NK-92 treated with Interleukin-12 subunit alpha and Interleukin-12 subunit beta, amount 100 ng/mL, for 24 hours (cell line): ENCODE results near the gene LLCFC1.

ENCODE experiments used
- DNase-seq: peaks from one replicate; lab custom pipeline; 2025; lab: John Stamatoyannopoulos, UW

The LLCFC1 gene

DNA sequence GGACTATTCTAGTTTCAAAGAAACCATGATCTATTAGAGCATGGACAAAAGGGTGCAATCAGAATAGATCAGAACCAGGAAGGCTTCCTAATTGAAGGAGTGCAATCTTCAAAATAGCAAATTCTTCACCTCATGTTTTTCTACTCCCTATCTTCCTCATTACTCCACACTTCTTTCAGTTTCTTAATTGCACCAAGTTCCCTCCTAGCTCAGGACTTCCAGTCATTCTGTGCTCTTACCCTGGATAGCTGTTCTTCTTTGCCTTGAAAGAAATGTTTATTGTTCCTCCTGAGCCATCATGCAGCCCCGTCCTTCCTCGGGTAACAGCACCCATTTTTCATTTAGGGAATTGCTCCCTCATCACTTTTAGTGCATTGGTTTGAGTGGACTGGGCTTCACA is 28.8 kb upstream of the LLCFC1 start:
- no peak for DNase-seq

DNA sequence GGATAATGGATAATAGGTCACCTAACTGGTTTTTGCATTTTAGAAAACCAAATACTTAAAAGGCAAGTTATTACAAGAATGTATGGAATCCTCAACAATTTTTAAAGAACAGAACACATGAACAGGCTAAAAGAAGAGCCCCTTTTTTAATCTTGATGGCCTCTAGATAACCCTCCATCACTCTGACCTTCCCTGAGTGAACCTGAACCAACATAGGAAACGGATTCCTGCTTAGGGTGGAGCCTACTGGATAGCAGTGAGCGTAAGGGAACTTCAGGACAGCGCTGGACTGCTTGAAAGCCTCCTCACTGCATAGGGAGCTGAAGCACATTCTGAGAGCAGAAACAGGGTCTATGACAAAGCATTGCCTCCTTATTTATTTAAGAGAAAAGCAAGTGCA is 26.2 kb upstream of the LLCFC1 start:
- DNase-seq, result no peak

DNA sequence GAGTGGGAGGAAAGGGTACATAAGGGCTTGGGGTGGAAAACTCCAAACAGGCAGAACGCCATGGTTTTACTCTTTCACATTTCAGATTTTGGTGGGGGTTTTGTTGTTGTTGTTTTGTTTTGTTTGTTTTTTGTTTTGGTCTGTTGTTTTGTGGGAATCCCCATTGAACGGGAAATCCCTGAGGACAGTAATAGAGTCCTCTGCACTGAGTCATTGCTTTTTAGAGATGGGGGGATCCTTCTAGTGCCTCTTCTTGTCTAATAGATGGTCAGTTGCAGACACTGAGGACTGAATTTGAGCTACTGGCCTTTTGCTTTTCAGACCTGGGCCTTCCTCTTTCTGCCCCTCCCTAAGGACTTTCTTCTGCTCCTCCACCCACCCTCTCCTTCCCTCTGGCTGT is 25.7 kb upstream of the LLCFC1 start:
- DNase-seq, result no peak

DNA sequence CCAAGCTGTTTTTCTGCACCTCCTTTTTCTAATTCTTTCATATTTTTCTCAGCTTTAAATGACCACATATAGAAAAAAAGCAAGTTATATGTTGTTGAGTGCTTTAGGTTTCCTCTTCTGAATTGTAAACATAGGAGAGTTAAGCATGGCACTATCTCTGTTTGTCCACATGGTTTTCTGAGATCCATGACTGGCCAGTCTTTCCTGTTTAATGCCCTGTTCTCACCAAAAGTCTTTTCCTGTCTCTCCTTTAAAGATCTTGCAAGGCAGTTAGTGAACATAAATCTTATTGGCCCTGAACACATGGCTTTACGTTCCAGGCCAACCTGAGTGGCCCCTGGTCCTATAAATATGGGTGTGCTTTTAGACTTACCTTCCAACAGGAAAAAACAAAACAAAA is 25.2 kb upstream of the LLCFC1 start:
- DNase-seq, result no peak

DNA sequence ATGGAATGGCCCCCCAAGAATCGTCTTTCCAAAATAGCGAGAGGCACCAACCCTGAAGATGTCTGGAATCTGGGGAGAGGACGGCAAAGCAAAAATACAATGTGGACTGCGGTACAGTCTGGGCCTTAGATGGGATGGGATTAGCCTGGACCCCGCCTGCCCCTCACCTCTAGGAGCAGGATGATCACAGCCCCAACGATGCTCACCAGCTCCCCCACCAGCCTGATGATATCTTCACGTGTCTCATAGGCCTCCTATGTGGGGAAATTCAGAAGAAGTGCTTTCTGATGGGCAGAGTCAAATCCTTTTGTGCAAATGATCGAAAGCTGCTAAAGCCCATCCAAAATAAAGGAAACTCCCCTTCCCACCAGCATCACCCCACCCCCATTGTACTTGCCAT is 24.0 kb upstream of the LLCFC1 start:
- DNase-seq, result no peak

DNA sequence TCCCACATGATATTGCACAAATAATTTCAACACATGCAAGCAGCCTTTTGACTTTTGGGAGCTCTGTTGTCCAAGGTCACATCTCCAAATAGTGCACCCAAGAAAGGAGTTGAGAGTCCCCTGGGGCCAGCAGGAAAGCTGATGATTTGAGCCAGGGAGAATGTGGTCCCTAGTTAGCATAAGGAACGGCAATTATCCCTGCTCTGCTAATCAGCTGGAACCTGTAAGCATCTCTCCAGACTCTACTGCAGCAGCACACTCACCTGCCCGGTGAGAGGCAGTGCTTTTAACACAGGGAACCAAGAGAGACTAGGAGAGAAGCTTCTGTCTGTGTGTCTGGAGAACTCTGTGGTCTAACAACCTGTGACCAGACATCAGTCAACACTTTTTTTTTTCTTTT is 22.8 kb upstream of the LLCFC1 start:
- DNase-seq, result no peak

DNA sequence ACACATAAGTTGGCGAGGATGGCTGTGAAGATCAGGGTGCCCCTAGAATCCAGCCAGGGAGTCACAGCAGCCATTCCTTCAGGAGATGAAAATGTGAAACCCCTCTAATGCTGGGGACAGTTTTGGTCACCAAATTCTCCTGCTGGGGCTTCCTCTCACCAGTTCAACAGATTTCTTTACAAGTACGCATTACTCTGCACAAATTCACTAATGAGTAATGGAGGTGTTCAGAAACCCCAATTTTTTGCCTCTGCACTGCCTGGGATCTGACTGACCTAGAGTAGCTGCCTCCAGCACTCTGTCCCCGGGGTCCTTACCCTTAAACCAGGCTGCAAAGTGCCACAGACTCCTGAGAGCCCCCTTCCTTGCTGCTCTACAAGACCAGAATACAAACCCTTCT is 21.8 kb upstream of the LLCFC1 start:
- no peak for DNase-seq

DNA sequence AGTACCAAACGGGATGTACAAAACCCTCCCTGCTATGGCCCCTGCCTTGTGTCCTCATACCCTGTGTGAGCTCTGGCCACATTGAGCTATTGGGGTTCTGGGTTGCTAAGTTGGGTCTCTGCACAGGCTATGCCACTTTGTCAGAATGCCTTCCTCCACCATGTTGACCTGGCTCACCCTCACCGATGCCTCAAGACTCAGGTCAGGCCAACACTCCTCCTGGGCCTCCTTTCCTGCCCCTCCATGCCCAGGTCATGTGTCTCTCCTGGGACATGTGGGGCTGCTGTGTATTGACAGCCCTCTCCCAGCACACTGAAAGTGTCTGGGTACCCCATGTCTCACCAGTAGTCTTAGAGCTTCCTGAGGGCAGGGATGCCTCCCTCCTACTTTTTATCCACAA is 20.4 kb upstream of the LLCFC1 start:
- DNase-seq, result no peak

DNA sequence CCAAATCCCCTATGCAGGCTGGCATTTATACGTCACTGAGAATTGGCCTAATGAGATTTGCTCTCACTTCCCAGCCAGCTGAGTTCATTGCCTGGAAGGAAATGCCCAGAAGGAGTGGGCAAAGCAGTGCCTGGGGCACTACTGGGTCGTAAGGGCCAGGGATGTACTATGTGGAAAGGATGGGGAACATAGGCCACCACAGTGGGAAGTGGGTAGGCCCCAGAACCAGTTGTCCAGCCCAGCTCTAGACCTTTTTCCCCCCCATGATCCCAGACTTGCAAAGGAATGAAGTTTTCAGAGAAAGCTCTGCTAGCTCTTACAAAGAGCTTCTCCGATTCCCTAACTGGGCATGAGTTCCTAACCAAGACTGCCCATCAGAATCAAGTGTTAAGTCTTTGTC is 19.6 kb upstream of the LLCFC1 start:
- no peak for DNase-seq

DNA sequence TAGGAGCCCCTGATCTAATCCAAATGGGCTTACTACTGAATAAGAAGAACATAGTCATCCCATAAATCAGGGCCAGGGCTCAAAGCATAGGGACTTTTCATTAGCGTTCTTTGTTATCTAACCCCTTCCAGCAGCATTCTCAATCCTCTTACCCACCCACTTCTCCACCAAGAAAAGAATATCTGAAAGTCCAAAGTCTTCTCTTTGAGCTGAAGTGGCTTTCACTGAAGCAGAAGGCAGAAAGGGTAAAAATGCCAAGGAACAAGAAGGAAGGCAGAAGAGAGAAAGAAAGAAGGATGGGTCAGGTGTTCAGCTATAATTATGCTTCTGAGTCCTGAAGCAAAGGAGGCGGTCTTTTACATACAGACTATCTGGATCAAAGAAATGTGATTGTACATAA is 15.9 kb upstream of the LLCFC1 start:
- no peak for DNase-seq

DNA sequence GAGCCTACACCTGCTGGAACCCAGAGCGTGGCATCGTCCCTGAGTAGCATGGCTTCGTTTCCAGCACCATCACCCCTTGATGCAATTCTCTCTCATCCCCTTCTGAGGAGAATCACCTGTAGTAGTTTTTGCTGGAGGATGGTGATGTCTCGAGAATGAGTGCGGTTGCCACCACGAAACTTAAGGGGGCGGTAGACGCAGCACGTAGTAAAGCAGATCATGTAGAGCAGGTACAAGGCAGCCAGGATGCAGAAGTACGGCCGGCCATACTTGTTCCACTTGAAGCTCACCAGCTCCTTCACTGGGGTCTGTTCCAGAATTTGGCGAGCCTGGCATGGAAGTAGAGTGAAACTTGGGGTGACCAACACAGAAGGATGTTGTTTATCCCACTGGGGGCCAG is 13.9 kb upstream of the LLCFC1 start:
- DNase-seq, result no peak

DNA sequence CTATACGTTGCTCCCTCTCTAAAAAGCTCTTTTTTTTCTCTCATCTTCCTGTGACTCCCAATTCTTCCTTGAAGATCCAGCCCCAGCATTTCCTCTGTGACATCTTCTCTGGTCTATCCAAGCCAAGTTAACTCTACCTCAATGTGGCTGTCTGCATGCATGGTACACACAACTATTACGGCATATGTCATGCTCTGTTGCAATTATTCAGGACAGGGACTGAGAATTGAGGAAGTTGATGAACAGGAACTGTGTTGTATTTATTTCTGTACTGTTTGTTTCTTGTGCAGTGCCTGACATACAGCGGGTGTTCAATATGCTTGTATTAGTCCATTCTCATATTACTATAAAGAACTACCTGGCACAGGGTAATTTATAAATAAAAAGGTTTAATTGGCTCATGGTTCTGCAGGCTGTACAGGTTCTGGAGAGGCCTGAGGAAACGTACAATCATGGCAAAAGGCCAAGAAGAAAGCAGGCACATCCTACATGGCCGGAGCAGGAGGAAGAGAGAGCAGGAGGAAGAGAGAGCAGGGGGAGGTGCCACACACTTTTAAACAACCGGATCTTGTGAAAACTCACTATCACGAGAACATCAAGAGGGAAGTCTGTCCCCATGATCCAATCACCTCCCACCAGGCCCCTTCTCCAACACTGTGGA is 12.1 kb upstream of the LLCFC1 start:
- no peak for DNase-seq

DNA sequence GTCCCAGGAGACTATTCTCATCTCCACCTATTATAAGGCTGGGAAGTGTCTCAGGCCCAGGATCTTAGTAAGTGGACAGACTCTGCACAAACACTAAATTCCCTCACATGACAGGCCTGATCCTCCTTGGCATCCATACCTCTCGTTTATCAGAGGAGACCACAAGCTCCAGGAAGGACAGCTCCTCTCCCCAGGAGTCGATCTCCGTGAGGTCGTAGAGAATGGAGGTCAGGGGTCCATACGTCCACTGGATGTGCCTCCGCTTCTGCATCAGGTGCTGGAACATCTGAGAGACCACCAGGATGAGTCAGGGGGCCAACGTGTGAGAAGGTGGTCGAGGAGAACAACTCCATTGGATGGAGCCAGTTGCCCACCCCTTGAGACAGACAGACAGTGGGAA is 11.3 kb upstream of the LLCFC1 start:
- DNase-seq, result no peak

DNA sequence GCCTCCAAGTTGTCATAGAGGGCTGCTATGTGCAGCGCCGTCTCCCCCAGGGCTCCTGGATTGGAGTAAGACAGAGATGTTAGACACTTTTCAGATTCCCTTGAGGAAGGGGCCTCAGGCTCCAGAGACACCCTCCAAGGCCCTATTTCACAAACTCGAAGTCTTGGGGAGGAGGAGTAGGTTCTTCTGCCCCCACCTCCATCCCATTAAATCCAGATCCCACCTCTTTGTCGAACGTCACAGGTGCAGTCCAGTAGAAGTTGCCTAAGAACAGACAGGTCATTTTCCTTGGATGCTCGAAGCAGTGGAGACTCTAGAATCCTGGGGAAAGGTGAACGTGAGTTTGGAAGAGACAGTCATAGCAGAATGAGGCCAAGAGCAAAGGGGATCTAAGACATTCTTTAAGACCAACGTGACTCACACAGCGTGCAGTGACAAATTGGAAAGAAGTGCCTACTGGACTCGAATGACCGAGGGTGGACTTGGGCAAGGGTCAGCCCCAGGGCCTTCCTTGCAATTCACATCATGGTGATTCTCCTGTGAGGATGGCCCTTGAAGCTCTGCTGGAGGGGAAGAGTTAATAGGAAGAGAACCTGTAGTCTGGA is 9.1 kb upstream of the LLCFC1 start:
- DNase-seq, result no peak

DNA sequence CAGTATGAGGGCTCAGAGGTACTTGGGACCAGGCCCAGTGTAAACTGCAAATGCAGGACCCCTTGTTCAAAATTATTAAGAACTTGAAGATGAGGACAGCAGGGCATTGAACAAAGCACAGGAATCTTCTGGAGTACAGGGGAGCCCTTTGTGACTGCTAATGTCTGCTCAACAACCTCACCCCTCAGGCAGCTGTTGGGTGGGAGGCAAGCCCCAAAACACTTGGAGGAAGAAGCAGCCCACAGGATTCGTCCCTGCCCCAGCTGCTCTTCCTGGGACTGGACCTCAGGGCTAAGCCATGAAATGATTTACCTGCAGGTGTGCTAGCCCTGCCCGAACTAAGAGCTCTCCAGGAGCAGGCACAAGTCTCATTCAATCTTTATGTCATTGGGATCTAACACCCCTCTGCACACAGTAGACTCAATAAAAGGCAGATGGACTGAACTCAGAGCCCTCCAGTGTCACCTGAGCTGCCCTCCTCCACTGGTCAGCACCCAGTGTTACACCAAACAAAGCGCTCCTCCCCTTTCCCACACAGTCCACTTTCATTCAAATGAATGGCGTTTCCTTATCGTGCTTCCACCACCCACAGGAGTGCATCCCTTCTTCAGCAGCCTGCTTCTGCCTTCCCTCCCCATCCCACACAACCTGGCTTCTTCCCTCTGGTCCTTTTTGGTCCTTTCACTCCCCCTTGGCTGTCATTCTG is 6.7 kb upstream of the LLCFC1 start:
- DNase-seq, result no peak

DNA sequence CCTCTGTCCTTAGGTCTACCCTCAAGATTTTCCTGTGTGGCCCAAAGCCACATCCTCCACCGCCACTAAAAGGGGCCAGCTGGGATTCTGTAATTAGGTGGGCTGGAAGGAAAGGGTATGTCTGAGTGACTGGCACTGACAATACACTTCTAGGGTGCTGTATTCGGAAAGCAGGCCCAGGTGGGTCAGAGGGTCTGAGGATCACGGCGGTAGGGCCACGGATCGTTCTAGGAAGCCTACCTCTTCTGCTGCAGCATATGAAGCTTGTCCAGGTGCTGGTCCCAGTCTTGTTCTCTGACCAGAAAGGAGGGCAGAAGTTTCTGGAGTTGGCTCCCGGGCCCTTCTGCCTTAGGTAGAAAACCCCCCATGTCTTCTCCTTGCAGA is 6.2 kb upstream of the LLCFC1 start:
- DNase-seq, result no peak

DNA sequence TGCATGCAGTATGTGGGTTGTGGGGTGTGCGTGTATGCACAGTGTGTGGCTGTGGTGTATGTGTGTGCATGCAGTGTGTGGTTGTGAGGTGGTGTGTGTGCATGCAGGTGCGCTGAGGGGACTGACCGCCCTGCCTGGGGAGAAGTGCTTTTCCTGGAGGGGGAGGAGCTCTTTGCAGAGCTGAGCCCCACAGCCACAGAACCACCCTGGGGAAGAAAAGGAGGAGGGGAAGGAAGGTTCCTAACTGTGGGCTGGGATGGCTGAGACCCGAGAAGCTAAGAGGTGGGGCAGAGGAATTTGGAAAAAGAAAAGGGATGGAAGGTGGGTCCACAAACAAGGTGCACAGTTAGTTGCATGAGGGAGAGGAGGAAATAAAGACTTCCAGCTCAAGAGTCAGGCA is 5.7 kb upstream of the LLCFC1 start, which contains the start of gene TRPV5:
Gene TRPV5 (minus strand): TSS at position 123 of the 400 bp plus-strand sequence. CDS start 287 bp downstream, outside the sequence.
- DNase-seq, result no peak

DNA sequence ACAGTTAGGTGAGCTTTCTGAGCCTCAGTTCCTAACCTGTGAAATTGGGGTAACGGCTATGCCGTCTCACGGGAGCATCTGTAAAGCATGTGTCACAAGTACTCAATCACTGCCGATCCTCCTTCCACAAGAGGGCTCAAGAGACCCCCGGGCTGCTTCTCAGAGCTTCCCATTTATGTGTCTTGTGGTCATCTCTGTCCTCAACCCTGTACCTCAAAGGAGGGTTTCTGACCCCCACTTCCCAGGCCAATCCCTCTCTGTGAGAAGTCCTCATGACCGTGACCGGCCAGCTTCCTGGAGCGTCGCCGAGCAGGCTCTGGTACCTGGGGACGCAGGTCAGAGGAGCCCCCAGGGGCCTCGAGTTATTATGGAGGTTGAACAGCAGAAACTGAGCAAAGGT is 5.2 kb upstream of the LLCFC1 start:
- no peak for DNase-seq

DNA sequence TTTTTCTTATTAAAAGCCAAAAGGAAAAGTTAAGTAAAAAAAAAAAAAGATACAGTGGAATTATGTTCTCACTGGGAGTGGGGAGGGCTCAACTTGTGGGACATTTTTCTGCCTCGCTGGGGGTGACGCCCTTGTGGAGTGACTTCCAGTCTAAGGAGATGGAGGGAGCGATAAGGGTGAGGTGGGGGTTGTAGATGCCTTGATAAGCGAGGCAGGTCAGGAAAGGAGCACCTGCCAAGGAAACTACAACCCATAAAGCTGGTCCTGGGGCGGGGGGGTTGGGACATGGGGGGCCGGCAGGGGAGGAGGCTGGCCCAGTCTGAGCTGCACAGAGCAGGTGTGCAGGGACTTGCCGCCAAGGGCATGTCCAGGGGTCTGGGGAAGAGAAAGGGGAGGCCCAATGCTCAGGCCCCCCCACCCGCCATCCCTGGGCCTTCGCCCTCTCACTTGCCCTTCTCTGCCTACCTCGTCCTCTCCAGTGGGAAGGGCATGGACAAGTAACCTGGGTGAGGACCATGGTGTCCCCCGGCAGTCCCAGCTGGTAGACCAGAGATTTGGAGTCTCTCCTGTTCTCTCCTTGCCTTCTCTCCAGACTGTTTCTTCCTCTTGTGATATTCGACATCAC is 3.2 kb upstream of the LLCFC1 start:
- no peak for DNase-seq

DNA sequence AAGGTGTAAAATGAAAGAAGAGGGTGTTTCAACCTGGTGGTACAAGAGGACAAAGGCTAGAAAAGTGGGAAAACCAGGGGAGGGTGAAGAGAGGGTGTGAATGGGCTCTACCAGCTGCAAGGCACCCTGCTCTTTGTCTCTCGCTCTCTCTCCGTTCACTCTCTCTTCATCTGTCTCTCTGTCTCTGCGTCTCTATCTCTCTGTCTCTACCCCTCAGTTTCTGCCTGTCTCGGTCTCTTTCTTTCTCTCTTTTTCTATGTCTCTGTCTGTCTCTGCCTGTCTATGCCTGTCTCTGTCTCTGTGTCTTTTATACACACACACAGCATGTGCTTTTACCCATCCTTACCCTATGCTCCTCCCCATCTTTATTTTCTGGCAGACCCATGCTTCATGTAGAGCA is 673 bp upstream of the LLCFC1 start:
- no peak for DNase-seq

DNA sequence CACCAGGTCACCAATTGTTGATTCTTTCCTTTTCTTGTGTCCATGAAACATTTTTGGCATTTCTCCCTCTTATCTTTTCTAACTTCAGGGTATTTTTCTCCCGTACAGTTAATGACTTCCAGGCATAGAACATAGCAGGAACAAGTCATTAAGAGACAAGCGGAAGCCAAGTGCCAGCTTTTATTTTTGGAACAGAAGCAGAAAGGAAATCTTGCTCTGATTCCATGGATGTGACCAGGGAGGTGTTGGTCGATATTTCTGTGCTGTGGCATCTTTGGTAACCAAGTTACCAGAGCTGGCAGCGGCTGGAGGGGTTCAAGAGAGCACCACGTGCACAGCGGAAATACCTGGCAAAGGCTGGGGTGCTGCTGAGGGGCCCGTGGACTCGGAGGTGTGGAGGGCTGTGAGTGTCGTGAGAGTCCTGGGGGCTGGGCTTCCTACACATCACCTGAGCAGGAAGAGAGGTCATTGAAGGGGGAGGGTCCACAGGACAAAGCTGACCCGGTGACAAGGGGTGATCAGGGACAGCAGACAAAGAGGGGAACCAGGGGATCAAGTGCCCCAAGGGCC is 1.8 kb downstream of the LLCFC1 start:
- no peak for DNase-seq

DNA sequence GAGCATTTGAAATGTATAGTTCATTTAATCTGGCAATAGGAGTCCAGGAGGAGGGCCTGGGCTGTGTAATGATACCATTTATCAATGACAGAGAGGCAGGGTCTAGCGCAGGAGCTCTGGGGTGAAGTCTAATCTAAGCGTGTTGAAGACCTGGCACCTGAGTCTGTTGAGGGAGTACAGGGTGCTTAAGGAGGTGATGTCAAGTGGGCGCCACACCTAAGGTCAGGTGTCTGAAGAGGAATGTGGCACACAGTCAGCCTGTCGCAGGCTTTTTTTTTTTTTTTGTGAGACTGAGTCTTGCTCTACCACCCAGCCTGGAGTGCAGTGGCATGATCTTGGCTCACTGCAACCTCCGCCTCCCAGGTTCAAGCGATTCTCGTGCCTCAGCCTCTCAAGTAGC is 2.3 kb downstream of the LLCFC1 start:
- DNase-seq, result no peak

DNA sequence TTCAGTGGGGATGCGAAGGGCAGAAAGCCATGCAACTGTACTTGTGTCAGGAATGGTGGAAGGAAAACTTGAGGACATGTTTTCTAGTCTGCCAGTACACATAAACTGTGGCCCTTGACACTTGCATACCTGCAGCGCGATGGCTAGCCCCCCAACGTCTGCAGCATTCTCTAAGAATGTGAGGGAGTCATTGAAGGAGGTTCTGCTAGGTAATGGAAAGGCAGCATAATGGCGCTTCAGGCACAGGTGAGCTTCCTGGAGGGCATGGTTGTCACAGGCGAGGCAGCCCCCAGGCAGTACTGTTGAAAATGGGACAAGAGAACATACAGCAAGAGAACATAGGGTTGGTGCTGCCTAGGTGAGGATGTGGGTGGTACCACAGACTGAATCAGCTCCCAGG is 3.5 kb downstream of the LLCFC1 start:
- no peak for DNase-seq
